Activated effector memory CD4-positive, alpha-beta T cell treated with anti-CD3 and anti-CD28 coated beads, Interleukin-2, amount 50 U/mL, for 16 hours (primary cell): ENCODE data around the gene ZNF425.
A peak's percentile ranks its signal among the peaks of the same experiment; 100 is the strongest.
"Not testable (repeated sequence)": the region's sequence is repeated elsewhere in the genome, so short reads cannot be mapped to it uniquely, and the experiment has no call there.

Source experiments
- DNase-seq: peaks from one replicate; pipeline ENCODE4 v3.0.0-alpha.2; 2020

The ZNF425 gene

DNA sequence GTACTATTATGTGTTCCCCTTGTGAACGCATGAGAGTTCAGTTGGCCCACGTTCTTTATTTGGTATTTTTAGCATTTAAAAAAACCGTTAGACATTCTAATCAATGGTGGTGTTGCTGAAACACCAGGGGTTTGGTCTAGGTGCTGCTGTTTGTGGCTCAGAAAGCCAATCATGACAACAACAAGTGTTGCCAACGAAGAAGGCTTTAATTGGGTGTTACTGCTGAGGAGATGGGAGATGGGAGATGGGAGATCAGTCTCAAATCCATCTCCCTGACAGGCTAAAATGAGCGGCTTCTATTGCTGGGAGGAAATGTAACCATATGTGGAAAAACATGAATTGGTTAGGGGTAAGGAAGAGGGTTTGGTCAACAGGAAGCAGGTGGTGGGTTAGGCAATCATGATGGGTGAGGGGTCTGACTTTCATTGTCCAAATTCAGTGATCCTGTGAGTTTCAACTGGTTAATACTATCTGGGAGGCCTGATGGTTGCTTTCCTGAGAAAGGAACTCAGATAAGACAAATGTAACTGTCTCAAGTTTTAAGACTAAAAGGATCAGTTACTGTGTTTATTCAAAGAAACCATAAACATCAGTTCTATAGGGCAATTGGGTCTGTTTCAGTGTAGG lies 4.6 kb upstream of the ZNF425 start:
- DNase-seq, result peak; percentile 24

- DNase-seq, result peak; percentile 88
These were observed 640 bp upstream of the ZNF425 start for GRCh38 chr7:149126662-149127266.

GRCh38 chr7:149125189-149125862 lies 798 bp downstream of the ZNF425 start:
- DNase-seq, result no peak

GRCh38 chr7:149109969-149110368 lies 16.2 kb downstream of the ZNF425 start:
- DNase-seq, result no peak

GRCh38 chr7:149104749-149105148 lies 21.4 kb downstream of the ZNF425 start:
- DNase-seq, result no peak

DNA sequence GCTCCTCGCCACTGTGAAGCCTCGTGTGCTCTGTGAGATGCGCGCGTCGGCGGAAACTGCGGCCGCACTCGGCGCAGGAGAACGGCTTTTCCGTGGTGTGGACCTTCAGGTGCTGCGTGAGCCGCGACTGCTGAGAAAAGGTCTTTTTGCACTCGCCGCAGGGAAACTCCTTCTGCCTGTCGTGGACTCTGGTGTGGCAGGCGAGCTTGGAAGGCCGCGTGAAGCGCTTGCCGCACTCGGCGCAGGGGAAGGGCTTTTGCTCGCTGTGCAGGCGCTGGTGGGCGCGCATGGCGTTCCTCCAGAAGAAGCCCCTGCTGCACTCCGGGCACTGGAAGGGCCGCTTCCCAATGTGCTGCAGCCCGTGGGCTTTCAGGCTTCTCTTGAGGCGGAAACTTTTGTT lies 21.9 kb downstream of the ZNF425 start:
- no peak for DNase-seq

DNA sequence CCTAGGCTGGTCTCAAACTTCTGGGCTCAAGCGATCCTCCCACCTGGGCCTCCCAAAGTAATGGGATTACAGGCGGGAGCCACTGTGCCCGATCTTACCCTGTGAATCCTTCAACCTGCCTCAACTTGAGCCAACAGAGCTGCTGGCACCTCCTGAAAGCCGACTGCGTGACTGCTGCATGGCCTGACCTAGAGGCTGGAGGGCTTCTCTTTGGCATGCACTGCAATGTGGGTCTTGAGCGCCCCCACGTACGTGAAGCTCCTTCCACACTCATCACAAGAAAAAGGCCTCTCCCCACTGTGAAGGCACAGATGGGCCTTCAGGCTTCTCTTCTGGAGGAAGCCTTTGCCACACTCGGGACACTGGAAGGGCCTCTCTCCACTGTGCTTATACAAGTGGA lies 22.7 kb downstream of the ZNF425 start:
- no peak for DNase-seq

DNA sequence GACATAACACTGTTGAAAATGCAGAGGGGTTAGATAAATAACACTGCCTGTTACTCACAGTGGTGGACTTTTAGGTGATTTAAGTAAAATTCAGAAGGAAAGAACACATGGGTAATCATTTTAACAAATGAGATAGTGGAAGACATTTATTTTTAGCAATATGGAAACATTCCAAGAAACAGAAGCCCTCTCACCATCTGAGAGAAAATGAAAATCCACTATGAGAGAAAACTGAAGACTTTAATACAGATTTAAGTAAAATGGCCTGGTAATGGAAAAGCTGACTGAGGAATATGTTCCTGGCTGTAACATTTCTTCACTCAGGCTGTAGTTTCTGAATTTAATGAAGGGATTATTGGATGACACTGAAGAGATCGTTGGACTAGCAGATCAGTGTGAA lies 23.5 kb downstream of the ZNF425 start:
- DNase-seq, result no peak

- no peak for DNase-seq
These were observed 25.3 kb downstream of the ZNF425 start for GRCh38 chr7:149100821-149101220.

DNA sequence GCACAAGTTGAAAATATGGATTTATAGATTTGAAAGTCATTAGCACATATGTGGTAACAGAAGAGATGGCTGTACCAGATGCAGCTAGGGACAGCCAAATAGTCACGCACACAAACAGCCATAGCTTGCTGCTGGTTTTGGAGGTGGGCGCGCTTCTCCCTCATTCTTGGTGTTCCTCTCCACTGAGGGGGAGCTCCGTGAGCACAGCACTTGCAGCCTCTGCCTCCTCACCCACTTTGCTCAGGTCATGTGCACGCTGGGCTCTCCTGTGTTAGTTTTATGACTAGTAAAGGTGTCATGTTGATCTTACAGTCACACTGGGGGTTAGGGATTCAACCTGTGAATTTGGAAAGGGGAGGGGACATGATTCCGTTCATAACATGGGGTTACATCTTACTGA lies 27.1 kb downstream of the ZNF425 start:
- DNase-seq, result no peak

- no peak for DNase-seq
These were observed 29.0 kb downstream of the ZNF425 start for GRCh38 chr7:149097088-149097487.

DNA sequence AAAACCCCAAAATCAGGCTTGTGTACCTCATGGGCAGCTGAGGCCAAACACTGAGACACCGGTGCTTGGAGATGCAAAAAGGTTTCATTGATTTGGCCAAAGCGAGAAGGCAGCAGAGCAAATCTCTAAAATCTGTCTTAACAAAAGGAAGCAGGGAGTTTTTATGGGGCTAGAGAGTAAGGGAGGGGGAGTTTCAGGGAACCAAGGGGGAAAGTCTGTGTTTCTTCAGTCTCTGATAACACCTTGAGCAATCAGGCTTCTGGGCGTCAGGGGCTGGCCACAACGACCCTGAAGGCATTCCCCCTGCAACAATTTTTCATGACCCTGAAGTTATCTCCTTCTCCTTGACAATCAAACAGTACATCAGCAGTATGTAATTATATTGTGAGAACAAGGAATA lies 32.9 kb downstream of the ZNF425 start:
- DNase-seq, result no peak

- DNase-seq, result not testable (repeated sequence)
These were observed 33.9 kb downstream of the ZNF425 start for GRCh38 chr7:149092244-149092643.

- peak; percentile 98 for DNase-seq
These were observed 35.5 kb downstream of the ZNF425 start, which contains the start of gene ZNF786 for GRCh38 chr7:149090397-149091195. TSS of gene ZNF786 (minus strand) at chr7:149090718. CDS start at chr7:149090640, 78 bp downstream.

- no peak for DNase-seq
These were observed 38.7 kb downstream of the ZNF425 start for GRCh38 chr7:149087376-149087775.

GRCh38 chr7:149085866-149086265 lies 40.3 kb downstream of the ZNF425 start:
- no peak for DNase-seq

- DNase-seq, result no peak
These were observed 41.7 kb downstream of the ZNF425 start for GRCh38 chr7:149084407-149084806.

DNA sequence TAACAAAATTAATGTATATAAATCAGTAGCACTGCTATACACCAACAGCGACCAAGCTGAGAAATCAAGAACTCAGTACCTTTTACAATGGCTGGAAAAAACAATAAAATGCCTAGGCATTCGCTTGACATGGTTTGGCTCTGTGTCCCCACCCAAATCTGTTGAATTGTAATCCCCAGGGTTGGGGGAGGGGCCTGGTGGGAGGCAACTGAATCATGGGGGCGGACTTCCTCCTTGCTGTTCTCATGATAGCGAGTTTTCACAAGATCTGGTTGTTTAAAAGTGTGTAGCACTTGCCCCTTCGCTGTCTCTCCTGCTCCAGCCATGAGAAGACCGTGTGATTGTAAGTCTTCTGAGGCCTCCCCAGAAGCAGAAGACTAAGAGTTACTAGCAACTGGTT lies 44.2 kb downstream of the ZNF425 start:
- DNase-seq, result peak; percentile 39

DNA sequence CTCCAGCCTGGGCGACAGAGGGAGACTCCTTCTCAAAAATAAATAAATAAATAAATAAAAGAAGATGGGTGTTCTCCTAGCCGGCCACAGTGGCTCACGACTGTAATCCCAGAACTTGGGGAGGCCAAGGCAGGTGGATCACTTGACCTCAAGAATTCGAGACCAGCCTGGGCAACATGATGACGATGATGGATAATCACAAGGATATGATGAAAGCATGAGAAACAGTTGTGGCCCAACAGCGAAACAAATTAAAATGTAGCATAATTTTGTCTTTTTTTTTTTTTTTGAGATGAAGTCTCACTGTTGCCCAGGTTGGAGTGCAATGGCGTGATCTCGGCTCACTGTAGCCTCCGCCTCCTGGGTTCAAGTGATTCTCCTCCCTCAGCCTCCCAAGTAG lies 48.5 kb downstream of the ZNF425 start:
- no peak for DNase-seq

DNA sequence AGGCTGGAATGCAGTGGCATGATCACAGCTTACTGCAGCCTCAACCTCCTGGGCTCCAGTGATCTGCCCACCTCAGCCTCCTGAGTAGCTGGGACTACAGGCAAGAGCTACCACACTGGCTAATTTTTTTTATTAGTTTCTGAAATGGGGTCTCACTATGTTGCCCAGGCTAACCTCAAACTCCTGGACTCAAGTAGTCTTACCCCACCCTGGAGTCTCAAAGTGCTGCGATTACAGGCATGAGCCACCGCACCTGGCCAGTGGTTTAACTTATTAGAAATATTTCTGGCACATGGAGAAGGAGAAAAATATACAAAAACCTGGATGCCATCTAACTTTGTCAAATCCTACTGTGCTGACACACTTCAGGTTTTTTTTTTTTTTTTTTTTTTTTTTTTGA lies 50.8 kb downstream of the ZNF425 start:
- DNase-seq, result no peak

- DNase-seq, result no peak
These were observed 51.8 kb downstream of the ZNF425 start for GRCh38 chr7:149074116-149074885.

DNA sequence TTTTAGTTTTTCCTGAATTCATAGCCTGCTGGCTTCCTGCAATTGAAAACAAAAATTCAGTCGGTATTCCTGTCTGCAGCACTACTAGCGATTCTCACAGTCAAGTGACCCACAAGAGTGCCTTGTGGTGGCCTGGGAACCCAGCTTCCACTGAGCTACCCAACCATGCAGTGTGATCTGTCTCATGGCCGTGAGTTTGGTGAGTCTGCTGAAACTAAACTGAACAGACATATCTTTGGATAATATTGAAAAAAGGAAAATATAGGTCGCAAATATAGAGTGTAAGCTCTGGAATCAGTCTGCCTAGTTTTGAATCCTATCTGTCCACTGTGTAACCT lies 53.7 kb downstream of the ZNF425 start:
- no peak for DNase-seq
